ENCODE results near the gene TMBIM1.

DNA sequence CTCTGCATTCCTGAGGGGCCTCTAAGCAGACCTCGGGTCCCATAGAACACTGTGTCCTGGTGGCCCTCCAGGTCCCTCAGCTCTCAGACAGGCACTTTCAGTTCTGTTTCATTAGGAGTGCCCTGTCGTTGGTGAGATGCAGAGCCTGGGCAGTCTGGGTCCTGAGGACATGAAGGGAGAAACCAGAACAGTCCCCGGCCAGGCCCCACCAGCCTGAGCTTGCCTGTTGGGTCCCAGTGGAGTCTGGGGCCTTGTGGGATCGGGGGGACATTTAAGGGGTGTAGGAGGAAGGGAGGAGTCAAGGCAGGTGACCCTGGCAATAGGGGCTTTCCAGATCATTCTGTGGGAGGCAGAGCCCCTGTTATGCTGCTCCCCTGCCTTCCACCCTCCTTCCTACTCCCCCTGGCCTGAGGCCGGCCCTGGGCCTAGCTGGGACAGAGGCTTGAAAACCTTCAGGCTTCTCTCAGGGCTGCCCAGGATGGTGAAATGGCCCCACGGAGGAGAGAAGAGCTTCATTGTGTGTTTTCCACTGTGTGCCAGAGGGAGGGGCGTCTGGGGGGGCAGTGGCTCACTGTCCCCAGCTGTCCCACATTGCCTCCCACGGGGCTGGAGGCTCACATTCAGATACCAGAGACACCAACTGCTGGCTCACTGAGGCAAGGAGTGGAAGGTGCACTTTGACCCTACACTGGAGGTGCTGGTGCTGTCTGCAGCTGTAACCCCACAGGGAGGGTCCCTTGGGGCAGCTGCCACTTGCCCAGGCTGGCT, 37.7 kb upstream of the TMBIM1 start:
- TF ChIP-seq, protein P1, sequence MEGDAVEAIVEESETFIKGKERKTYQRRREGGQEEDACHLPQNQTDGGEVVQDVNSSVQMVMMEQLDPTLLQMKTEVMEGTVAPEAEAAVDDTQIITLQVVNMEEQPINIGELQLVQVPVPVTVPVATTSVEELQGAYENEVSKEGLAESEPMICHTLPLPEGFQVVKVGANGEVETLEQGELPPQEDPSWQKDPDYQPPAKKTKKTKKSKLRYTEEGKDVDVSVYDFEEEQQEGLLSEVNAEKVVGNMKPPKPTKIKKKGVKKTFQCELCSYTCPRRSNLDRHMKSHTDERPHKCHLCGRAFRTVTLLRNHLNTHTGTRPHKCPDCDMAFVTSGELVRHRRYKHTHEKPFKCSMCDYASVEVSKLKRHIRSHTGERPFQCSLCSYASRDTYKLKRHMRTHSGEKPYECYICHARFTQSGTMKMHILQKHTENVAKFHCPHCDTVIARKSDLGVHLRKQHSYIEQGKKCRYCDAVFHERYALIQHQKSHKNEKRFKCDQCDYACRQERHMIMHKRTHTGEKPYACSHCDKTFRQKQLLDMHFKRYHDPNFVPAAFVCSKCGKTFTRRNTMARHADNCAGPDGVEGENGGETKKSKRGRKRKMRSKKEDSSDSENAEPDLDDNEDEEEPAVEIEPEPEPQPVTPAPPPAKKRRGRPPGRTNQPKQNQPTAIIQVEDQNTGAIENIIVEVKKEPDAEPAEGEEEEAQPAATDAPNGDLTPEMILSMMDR (IDR thresholded peaks at IDR 0.05), result no peak
- no peak for TF ChIP-seq POLR2A (IDR thresholded peaks at IDR 0.05)
- TF ChIP-seq EP300 (IDR thresholded peaks at IDR 0.05), result no peak
